DOHH2 (cell line): Measurements from ENCODE around the gene ZKSCAN3.
A peak's percentile ranks its signal among the peaks of the same experiment; 100 is the strongest.

ENCODE experiments used
- H3F3A ChIP-seq: fragments of 200-600 bp; sonication (generic), shearing (Covaris generic); 2 replicates; pipeline ENCODE4 v1.6.0; 2016; ENCODE audit warnings: antibody characterized with exemption, mild to moderate bottlenecking; ENCODE audit not compliant: control insufficient read depth, insufficient read depth
- H3K27ac ChIP-seq: fragments of 200-600 bp; sonication (generic); 2 replicates; pipeline ENCODE4 v1.5.1; 2014; ENCODE audit warnings: low read depth, mild to moderate bottlenecking, low read length, moderate library complexity
- H3K27me3 ChIP-seq: fragments of 200-600 bp; sonication (generic); 2 replicates; pipeline ENCODE4 v1.6.1; 2014; ENCODE audit warnings: mild to moderate bottlenecking, low read length, mixed read lengths; ENCODE audit not compliant: control insufficient read depth
- H3K36me3 ChIP-seq: fragments of 200-600 bp; sonication (generic); 2 replicates; pipeline ENCODE4 v1.6.1; 2014; ENCODE audit warnings: mild to moderate bottlenecking, low read length, moderate library complexity, mixed read lengths; ENCODE audit not compliant: control insufficient read depth
- H3K4me1 ChIP-seq: fragments of 200-600 bp; sonication (generic); 2 replicates; pipeline ENCODE4 v1.6.1; 2014; ENCODE audit warnings: mild to moderate bottlenecking, low read length, mixed read lengths; ENCODE audit not compliant: control insufficient read depth
- H3K4me2 ChIP-seq: fragments of 200-600 bp; sonication (generic); 2 replicates; pipeline ENCODE4 v1.6.0; 2014; ENCODE audit warnings: mild to moderate bottlenecking, low read length, moderate library complexity
- H3K4me3 ChIP-seq: fragments of 200-600 bp; sonication (generic); 2 replicates; pipeline ENCODE4 v1.5.1; 2014; ENCODE audit warnings: mild to moderate bottlenecking, low read length, mixed read lengths
- H3K79me2 ChIP-seq: fragments of 200-600 bp; sonication (generic); 2 replicates; pipeline ENCODE4 v1.6.1; 2014; ENCODE audit warnings: mild to moderate bottlenecking, low read length, mixed read lengths; ENCODE audit not compliant: control insufficient read depth
- H3K9me2 ChIP-seq: fragments of 200-600 bp; sonication (generic); replicated peaks from 2 replicates; pipeline ENCODE4 v1.6.1; 2014; ENCODE audit warnings: mild to moderate bottlenecking, low read length, mixed read lengths; ENCODE audit not compliant: control insufficient read depth
- H3K9me3 ChIP-seq: fragments of 200-600 bp; sonication (generic); 2 replicates; pipeline ENCODE4 v1.6.1; 2014; ENCODE audit warnings: antibody characterized with exemption, low read length, mixed read lengths; ENCODE audit not compliant: control insufficient read depth, insufficient read depth
- H4K20me1 ChIP-seq: fragments of 200-600 bp; sonication (generic); 2 replicates; pipeline ENCODE4 v1.6.0; 2014; ENCODE audit warnings: low read depth, mild to moderate bottlenecking, antibody characterized with exemption, low read length, moderate library complexity; ENCODE audit not compliant: control insufficient read depth, insufficient read depth
- EZH2phosphoT487 ChIP-seq: fragments of 200-600 bp; sonication (generic); IDR thresholded peaks from 2 replicates; pipeline ENCODE4 v1.6.1; 2017; ENCODE audit warnings: borderline replicate concordance, mild to moderate bottlenecking, antibody characterized with exemption, low read length, moderate library complexity, mixed read lengths
- TF ChIP-seq, protein P1 (sequence below): fragments of 200-600 bp; sonication (generic); IDR thresholded peaks from one replicate; pipeline ENCODE4 v1.5.1; 2014; ENCODE audit warnings: antibody characterized with exemption, mild to moderate bottlenecking, low read depth, low read length; ENCODE audit not compliant: poor library complexity, severe bottlenecking

Gene ZKSCAN3

DNA sequence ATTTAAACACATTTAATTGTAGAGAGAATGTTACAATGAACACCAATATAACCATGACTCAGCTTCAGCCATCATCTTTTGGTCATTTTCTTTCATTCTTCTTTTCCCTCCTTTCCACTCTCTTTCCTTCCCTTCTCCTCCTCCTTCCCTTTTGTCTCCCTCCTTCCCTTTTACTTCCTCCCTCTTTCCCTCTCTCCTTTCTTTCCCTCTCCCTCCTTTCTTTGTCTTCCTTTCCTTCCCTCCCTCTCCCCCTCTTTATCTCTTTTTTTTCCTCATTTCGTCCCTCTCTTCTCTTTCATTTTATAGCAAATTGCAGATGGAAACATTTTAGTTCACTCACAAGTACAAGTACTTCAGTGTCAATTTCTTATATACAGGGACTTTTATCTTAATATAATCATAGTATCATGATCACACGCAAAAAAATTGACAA lies 1.8 kb downstream of the ZKSCAN3 start:
- Histone ChIP-seq H3K9me2 (no peaks in the 10 kb centered on the region), H3K79me2 (peaks cover 42% of the 10 kb centered on the region), H4K20me1 (no peaks in the 10 kb centered on the region), H3K4me1 (peaks cover 31% of the 10 kb centered on the region), H3K4me2 (peak overlapping the region; percentile 68), H3K9me3 (peaks cover 8% of the 10 kb centered on the region; the same call in 1 of the 2 replicates), H3K4me3 (peak overlapping the region; percentile 82), H3K27ac (no peak overlapping the region), H3K27me3 (no peaks in the 10 kb centered on the region), H3K36me3 (peaks cover 8% of the 10 kb centered on the region), H3F3A (no peaks in the 10 kb centered on the region)
- no peak for TF ChIP-seq EZH2phosphoT487
- TF ChIP-seq, protein P1, sequence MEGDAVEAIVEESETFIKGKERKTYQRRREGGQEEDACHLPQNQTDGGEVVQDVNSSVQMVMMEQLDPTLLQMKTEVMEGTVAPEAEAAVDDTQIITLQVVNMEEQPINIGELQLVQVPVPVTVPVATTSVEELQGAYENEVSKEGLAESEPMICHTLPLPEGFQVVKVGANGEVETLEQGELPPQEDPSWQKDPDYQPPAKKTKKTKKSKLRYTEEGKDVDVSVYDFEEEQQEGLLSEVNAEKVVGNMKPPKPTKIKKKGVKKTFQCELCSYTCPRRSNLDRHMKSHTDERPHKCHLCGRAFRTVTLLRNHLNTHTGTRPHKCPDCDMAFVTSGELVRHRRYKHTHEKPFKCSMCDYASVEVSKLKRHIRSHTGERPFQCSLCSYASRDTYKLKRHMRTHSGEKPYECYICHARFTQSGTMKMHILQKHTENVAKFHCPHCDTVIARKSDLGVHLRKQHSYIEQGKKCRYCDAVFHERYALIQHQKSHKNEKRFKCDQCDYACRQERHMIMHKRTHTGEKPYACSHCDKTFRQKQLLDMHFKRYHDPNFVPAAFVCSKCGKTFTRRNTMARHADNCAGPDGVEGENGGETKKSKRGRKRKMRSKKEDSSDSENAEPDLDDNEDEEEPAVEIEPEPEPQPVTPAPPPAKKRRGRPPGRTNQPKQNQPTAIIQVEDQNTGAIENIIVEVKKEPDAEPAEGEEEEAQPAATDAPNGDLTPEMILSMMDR: no peak

DNA sequence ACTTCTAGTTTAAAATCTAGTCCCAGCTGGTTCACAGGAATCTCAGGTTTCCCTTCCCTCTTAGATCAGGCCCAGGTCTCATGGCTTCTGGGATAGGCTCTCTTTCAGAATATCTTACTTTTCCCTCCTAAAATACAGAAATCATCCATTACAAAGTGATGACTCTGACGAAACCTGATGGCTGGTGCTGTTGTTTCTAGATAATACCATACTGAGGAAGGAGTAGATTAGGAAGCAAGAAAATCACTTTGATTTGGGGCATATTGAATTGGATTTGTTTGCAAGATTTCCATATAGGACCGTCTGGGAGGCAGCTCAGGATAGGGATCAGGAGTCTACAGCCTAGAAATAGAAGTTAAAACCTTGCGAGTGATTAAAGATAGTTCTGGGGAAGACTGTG lies 3.6 kb downstream of the ZKSCAN3 start:
- Histone ChIP-seq H3F3A (no peaks in the 10 kb centered on the region), H3K4me1 (peaks cover 31% of the 10 kb centered on the region), H3K27ac (no peak overlapping the region), H4K20me1 (no peaks in the 10 kb centered on the region), H3K79me2 (peaks cover 44% of the 10 kb centered on the region), H3K4me2 (no peak overlapping the region), H3K27me3 (no peaks in the 10 kb centered on the region), H3K36me3 (peaks cover 8% of the 10 kb centered on the region), H3K9me2 (no peaks in the 10 kb centered on the region), H3K4me3 (no peak overlapping the region), H3K9me3 (peaks cover 8% of the 10 kb centered on the region; the same call in 1 of the 2 replicates)
- TF ChIP-seq, protein P1: no peak
- TF ChIP-seq EZH2phosphoT487: no peak

DNA sequence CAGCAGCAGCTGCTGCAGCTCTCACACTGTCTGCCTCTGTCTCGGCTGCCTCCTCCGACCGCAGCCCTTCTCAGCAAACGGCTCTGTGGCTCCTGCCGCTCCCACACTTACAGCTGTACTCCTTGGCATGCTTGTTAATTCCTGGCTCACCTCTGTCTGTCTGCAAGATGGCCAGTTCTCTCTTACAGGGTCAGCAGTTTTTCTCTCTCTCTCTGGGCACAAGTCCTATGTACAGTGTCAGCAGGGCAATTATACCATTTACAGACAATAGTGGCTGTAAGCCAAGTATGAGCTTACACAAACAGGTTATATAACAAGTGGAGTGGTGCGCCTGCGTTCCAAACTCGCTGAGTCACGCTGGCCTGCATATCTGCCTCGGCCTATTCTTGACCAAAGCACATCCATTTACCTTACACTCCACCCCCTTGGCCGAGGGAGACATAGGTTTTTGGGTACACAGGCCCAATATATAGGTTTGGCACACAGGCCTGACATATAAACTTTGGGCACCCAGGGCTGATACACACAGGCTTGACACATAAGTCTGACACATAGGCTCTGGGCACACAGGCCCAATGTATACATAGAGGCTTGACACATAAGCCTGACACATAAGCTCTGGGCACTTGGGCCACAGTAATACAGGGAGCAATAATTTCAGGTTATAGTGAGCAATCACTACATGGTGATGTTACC lies 4.4 kb downstream of the ZKSCAN3 start:
- Histone ChIP-seq H3F3A (no peaks in the 10 kb centered on the region), H3K36me3 (peaks cover 8% of the 10 kb centered on the region), H3K27ac (no peak overlapping the region), H3K79me2 (peaks cover 44% of the 10 kb centered on the region), H3K27me3 (no peaks in the 10 kb centered on the region), H3K4me2 (no peak overlapping the region), H4K20me1 (no peaks in the 10 kb centered on the region), H3K9me3 (peaks cover 8% of the 10 kb centered on the region; the same call in 1 of the 2 replicates), H3K9me2 (no peaks in the 10 kb centered on the region), H3K4me3 (no peak overlapping the region), H3K4me1 (peaks cover 31% of the 10 kb centered on the region)
- TF ChIP-seq EZH2phosphoT487: no peak
- TF ChIP-seq, protein P1: no peak
